Endothelial cell of umbilical vein (primary cell): ENCODE data around the gene PRCD.

Experiments
- EZH2 ChIP-seq: IDR thresholded peaks from 2 replicates; pipeline ENCODE4 v1.6.1; 2012; ENCODE audit warnings: borderline replicate concordance, low read depth, mild to moderate bottlenecking, moderate library complexity, low read length, inconsistent platforms; ENCODE audit not compliant: severe bottlenecking
- GATA2 ChIP-seq: IDR thresholded peaks from 2 replicates; pipeline ENCODE4 v1.7.0; 2011; ENCODE audit warnings: low read depth, mild to moderate bottlenecking, moderate library complexity, mixed read lengths, low read length; ENCODE audit not compliant: insufficient read length, insufficient read depth
- JUN ChIP-seq: IDR thresholded peaks from 2 replicates; pipeline ENCODE4 v1.6.1; 2011; ENCODE audit warnings: borderline replicate concordance, low read depth; ENCODE audit not compliant: insufficient read length, insufficient read depth
- MYC ChIP-seq: IDR thresholded peaks from one replicate; pipeline ENCODE4 v1.6.1; 2011; ENCODE audit warnings: mild to moderate bottlenecking, low read depth, low read length
- POLR2A ChIP-seq: IDR thresholded peaks from 2 replicates; pipeline ENCODE4 v1.6.1; 2012; ENCODE audit warnings: low read depth, mild to moderate bottlenecking, control low read depth, low read length
- POLR2AphosphoS5 ChIP-seq: IDR thresholded peaks from 2 replicates; pipeline ENCODE4 v1.6.1; 2012; ENCODE audit warnings: low read depth, mild to moderate bottlenecking, control low read depth, low read length, moderate library complexity; ENCODE audit not compliant: insufficient read depth
- TF ChIP-seq, protein P1 (sequence below), 2 donors: IDR thresholded peaks; 1 replicate in 1 of 2; 2 replicates in 1 of 2; pipeline ENCODE4 v1.5.1; 2011; ENCODE audit warnings: low read length in 2 of 2, mild to moderate bottlenecking in 2 of 2, moderate library complexity in 2 of 2, control low read depth in 1 of 2, inconsistent platforms in 1 of 2, low read depth in 1 of 2; ENCODE audit not compliant: insufficient read depth in 1 of 2; ENCODE audit errors: extremely low read depth in 1 of 2
- TF ChIP-seq, protein P2 (sequence below): IDR thresholded peaks from 2 replicates; pipeline ENCODE4 v1.6.1; 2011; ENCODE audit not compliant: insufficient read depth, insufficient read length

DNA sequence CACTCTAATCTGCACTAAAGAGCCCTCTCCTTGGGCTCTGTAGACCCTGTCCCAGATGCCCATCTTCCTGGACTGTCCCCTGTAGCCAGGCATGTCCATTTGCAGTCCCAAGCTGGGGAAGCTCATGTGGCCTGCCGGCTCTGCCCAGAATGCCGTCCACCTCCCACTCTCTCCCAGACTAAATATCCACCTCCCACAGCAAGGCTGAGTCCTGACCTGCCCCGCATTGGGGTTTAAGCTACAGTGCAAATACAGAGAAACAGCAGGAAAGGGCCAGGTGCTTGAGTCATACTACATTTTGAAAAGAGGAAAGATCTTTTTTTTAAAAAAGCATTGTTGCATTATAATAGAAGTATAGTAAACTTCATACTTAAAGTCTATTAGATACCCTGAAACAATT is 42.8 kb downstream of the PRCD start:
- TF ChIP-seq, protein P1, sequence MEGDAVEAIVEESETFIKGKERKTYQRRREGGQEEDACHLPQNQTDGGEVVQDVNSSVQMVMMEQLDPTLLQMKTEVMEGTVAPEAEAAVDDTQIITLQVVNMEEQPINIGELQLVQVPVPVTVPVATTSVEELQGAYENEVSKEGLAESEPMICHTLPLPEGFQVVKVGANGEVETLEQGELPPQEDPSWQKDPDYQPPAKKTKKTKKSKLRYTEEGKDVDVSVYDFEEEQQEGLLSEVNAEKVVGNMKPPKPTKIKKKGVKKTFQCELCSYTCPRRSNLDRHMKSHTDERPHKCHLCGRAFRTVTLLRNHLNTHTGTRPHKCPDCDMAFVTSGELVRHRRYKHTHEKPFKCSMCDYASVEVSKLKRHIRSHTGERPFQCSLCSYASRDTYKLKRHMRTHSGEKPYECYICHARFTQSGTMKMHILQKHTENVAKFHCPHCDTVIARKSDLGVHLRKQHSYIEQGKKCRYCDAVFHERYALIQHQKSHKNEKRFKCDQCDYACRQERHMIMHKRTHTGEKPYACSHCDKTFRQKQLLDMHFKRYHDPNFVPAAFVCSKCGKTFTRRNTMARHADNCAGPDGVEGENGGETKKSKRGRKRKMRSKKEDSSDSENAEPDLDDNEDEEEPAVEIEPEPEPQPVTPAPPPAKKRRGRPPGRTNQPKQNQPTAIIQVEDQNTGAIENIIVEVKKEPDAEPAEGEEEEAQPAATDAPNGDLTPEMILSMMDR (IDR thresholded peaks at IDR 0.05; ENCODE audit: extremely low read depth in 1 of 2, insufficient read depth in 1 of 2, low read depth in 1 of 2, low read length in 2 of 2): no peak
- TF ChIP-seq, protein P2, sequence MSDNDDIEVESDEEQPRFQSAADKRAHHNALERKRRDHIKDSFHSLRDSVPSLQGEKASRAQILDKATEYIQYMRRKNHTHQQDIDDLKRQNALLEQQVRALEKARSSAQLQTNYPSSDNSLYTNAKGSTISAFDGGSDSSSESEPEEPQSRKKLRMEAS: no peak
- TF ChIP-seq POLR2A (no peak), EZH2 (no peak), POLR2AphosphoS5 (no peak), GATA2 (no peak), JUN (no peak), MYC (no peak)
